Hematopoietic multipotent progenitor cell treated with erythropoietin and hydrocortisone succinate and interleukin-3 and kit ligand, for 15 days (in vitro differentiated cells): ENCODE measurements around the gene MCTP2.
"Not testable (repeated sequence)": the region's sequence is repeated elsewhere in the genome, so short reads cannot be mapped to it uniquely, and the experiment has no call there.

ENCODE experiments used
- DNase-seq: peaks from one replicate; pipeline ENCODE4 v3.0.0-alpha.2; 2015; ENCODE audit warnings: low spot score

The MCTP2 gene

DNA sequence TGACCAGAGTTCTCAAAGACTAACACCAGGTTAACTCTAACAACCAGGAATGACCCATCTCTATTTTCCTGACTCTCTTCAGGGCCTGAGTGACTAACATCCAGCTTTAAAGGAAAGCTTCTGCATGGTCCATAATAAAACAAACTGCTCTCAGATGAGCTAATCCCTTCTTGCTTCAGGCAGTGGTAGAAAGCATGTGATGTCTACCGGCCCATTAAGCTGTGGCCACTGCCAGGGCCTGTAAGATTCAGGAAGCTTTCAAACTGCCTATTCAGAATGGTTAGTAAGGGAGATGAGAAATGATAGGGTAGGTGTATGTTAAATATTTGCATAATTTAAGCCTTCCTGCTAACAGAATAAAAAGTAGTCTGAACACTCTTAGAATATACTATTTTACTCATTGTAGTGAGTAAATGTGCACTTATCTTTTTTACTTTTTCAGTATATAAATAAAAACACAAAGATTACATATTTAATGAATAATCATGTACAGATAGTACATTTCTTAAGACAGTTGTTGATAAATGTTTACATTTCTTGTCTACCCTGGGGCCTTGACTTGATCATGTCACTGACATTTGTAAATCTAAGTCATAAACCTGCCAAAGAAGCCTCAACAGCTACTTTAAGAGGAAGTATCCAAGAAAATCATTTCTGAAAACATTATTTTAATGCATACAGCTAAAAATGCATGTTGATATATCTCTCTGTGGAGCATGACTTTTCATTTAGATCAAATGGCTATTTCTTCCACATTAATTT, 222.0 kb downstream of the MCTP2 start:
- DNase-seq = no peak

DNA sequence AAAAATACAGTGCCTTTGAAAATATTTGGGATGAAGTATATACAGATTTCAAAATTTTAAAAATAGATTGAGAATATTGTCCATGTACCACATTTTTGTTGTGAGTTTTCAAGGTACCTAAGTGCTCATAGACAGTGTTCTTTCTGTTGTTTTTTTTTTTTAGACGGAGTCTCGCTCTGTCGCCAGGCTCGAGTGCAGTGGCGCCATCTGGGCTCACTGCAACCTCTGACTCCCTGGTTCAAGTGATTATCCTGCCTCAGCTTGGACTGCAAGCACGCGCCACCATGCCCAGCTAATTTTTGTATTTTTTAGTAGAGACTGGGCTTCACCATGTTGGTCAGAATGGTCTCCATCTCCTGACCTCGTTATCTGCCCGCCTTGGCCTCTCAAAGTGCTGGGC, 223.9 kb downstream of the MCTP2 start:
- DNase-seq = no peak

DNA sequence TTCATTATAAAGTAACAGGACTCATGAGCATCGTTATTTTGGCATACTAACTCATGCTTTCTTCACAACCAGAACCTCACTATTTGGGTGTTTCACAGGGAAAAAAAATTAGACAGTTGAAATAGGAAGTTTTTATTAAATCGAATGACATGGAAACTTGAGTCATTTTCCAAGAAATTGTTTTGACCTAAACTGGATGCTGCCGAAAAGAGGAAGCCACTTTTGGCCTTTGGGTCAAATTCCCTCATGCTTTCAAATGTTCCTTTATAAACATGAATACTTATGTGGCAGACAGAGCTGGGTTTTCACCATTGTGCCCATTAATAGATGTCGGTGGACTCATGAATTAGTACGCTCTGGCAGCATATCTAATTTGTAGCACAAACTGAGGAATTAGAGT, 224.9 kb downstream of the MCTP2 start:
- no peak for DNase-seq

DNA sequence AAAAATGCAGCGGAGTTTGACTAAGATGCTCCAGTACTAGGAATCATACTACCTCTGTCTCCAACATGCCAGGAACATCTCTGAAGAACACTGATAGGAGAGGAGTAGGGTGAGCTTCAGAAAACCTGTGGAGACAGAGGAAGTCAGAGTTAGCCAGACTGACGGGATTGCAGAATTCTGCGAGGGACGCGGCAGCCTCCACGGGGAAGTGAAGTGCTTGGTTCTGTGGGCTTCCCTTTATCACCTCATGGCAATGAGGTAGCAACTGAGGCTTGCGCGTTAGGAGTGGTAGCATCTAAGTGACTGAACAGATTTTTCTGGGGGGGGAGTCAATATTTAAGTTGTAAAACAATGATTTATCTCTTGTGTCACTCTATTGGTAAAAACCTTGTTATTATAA, 226.3 kb downstream of the MCTP2 start:
- no peak for DNase-seq

DNA sequence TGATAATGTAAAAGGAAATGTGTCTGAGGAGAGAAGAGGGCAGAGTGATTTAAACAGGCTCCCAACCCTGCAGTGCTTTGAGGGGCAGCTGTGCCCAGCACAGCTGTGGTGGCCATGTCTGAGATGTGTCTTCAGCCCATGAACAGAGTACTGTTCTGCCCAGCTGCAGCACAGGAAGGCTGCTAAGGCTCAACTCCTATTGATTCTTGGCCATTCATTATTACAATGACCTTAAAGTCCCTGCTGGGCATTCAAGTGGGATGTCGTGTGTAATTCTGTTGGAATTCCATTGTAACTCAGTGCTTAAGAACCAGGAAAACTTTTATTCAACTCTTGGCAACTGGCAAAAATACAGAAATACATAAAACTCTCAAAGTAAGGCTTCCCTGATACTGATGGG, 229.3 kb downstream of the MCTP2 start:
- no peak for DNase-seq

DNA sequence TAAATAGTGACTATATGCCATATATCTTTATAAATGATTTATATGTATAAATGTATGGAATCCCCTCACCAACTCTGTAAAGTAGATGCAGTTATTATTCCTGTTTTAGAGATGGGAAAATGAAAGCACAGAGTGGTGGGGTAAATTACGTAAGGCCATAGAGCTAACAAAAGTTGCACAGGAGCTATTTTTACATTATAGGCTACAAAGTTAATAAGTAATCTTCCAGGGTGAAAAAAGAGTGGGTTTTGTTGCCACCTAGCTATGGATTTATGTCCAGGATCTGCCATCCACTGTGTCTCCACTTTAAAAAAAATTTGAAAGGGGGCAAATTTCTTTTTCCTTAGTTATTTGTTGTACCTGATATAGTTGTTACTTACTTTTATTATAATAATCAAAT, 235.7 kb downstream of the MCTP2 start:
- DNase-seq = no peak

DNA sequence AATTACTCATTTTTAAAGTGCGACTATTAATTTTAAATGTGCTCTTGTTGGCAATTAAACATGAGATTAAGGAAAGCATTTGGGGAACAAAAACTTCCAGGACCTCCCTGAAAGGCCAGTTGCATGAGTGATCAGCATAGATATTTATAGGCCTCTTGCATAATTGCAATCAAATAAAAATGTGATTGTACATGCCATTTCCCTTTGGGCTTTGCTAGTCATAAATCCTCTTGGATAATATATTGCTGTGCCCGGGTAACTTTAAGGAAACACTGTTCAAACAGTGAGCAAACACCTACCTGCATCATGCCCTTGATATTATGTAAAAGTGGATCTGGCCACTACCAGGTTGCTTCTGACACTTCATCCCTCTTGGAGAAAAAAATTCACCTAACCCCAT, 239.1 kb downstream of the MCTP2 start:
- DNase-seq = no peak

DNA sequence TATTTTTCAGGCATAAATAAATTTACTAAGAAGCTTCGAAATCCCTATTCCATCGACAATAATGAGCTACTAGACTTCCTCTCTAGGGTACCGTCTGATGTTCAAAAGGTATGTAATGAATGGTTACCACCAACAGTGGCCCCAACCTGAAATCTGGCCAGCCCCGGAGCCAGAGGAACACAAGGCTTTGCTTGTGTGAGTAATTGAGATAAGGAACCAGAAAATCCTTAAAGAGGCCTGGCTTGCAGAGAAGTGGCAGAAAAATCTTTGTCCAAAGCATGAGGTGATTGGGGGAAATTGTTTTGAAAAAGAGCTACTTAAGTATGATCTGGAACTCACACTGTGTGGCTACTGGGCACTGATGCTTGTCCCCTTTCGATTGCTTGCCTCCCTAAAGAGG, 245.3 kb downstream of the MCTP2 start:
- no peak for DNase-seq

DNA sequence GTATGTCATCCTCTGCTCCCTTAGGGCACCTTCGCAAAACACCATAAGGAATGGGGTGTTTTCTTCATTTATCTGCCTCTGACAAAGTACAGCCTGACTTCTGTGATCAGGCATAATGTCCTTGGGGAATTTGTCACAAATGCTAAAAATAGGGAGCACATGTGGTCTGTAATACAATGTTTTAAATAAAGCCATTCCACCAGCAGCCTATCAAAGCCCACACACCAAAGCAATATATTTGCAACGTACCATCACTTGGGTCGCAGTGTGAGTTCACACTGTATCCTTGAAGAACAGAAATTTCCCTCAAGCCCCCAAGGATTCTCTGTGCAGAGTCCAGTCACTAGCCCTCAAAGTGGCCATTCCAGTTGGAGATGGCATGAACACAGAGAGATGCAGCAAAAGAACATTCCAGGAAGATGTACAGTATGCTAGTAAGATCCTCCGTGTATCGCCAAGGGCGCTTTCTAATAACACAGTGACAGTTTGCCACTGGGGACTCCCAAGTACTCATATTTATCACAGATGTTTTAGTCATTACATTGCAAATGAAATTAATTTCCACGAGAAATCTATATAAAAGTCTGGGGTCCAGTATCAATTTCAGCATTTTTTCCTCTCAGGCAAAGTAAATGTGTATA, 246.7 kb downstream of the MCTP2 start:
- no peak for DNase-seq

DNA sequence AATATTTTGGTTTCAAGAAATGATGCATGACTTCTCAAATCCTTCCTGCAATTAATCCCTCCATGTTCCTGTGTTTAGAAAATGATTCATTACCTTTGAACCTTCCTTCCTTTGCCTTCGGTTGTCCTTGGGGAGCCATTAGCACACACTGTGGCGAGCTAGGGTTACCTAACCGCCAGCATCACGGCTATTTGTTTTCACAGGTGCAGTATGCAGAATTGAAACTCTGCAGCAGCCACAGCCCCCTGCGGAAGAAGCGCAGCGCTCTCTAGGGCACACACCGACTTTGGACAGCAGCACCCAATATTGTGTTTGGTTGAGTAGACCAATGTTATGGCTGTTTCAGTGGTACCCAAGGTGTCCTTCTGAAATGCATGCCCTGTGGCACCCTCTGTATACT, 247.4 kb downstream of the MCTP2 start:
- no peak for DNase-seq

DNA sequence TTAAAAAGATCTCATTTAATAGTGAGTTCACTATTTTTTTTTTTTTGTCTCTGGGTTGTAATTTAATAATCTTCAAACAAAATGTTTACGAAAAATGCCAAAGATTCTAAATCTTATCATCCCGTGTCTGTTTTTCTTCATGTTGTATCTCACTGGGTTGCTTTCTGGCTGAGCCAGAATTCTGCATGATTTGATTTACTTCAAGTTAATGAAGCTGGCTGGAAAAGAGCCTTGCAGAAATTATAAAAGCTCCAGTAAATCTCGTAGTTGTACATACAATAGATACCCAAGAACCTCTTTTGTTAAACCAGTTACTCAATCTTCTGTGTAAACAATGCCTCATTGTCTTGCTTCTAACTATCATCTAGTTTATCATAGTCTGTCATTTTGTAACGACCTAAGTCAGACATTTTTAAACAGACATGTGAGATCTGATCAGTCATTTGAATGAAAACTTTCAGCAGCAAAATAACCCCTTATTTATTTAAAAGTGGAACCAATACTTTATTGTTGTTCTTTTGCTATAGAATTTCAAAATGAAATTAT, 249.0 kb downstream of the MCTP2 start:
- no peak for DNase-seq

DNA sequence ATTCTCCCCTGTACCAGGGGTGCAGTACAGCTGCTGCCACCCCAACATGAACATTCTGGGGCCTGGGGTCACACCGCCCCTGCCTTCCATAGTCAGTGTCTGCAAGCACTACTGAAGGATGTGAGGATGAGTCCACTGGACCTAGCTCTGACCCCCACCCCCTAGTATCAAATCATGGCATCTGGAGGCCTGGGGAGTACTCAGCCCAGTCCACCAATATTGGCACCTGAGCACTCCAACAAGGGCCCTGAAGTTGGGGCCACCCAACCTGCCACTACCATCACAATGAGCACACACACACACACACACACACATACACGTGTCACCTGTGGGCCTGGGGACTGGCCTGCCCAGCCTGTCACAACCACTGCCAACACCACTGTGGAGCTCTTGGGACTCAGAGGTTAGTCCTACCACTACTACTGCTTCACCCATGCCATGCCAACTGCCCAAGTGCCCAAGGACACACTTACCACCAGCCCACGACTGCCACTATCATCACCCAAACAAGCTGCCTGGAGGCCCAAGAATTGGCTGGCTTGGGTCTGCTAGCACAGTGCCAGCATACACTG, 253.9 kb downstream of the MCTP2 start:
- DNase-seq = no peak

DNA sequence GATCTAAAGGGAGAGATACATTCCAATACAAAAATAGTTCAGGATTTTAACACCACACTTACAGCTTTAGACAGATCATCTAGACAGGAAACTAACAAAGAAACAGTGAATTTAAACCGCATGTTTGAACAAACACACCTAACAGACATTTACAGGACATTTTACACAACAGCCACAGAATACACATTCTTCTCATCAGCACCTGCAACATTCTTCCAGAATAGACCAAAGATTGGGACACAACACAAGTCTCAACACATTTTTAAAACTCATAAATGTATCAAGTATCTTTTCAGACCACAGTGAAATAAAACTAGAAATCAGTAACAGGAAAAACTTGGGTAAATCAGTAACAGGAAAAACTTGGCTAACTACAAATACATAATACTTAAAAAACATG, 256.3 kb downstream of the MCTP2 start:
- DNase-seq = no peak

DNA sequence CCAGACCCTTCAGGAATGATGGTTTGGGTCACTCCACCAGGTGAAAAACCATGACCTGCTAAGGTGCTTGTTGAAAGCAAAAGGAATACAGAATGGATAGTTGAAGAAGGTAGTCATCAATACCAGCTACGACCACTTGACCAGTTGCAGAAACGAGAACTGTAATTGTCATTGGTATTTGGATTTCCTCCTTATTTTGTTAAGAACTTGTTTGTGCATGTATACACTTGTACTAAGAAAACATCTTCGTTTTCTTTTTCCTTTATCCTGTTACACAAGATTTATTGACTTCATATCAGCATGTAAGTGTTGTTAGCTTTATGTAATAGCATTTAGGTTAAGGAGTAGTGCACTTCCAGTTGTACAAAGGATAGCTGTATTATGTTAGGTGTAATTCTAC, 261.8 kb downstream of the MCTP2 start:
- no peak for DNase-seq

DNA sequence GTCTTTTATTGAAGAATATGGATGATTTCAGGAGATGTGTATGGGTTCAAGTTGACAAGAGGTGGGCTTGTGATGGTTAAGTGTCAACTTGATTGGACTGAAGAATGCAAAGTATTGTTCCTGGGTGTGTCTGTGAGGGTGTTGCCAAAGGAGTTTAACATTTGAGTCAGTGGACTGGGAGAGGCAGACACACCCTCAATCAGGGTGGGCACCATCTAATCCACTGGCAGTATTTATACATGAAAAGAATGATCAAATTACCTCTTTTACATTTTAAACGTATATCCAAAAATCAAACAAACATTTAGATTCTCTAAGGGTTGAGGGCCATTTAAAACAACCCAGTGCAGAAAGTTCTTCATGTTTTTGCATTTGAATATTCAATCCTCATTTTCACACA, 262.2 kb downstream of the MCTP2 start:
- DNase-seq = not testable (repeated sequence)

DNA sequence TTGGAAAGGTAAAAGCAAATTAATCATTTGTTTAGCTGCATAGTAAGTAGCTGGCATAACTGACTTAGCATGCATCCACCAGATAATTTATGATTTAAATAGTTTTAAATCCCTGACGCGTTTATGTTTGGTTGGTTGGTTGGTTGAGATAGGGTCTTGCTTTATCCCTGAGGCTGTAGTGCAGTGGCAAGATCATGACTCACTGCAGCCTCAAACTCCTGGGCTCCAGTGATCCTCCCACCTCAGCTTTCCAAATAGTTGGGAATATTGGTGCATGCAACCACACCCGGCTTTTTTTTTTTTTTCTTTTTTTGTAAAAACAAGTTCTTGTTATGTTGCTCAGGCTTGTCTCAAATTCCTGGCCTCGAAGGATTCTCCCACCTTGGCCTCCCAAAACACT, 263.4 kb downstream of the MCTP2 start:
- DNase-seq = no peak

DNA sequence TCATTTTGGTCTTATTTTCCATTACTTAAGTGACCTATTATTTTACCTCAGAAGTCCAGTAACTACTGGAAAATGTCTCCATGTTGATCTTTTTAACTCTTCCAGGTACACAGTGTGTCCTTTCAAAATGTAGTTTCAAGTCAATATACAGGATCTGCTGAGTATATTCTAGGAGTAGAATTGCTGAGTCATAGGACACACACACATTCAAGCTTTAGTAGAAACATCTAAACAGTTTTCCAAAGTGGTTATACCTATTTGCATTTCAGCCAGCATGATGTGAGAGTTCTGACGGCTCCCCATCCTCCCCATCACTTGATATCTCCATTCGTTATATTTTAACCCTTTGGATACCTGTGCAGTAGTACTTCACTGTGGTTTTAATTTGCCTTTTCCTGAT, 271.9 kb downstream of the MCTP2 start:
- DNase-seq = no peak

DNA sequence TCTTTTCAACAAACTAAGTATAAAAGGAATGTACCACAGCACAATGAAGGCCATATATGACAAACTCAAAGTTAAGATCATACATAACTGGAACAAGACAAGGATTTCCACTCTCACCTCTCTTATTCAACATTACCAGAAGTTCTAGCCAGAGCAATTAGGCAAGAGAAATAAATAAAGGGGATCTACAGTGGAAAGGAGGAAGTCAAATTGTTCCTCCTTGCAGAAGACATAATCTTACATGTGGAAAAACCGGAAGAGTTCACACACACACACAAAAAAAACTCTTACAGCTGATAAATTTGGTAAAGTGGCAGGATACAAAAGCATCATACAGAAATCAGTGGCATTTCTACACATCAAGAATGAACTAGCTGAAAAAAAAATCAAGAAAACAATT, 277.9 kb downstream of the MCTP2 start:
- no peak for DNase-seq

DNA sequence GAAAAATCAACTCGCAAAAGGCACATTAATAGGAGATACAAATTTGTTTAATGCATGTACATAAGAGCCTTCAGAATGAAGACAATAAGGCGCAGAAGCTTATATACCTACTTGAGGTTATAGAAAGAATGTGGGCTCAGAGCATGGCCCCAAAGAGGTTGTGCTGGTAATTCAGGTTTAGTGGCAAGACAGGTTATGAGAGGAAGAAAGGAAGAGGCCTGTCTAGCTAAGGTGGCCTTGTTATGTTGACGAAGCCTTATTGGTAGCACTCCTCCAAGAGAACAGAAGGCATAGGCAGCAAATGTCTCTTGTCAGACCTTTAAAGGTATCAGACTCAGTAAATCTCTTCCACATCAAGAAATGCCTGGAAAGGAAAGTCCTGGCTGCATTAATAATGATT, 290.8 kb downstream of the MCTP2 start:
- no peak for DNase-seq

DNA sequence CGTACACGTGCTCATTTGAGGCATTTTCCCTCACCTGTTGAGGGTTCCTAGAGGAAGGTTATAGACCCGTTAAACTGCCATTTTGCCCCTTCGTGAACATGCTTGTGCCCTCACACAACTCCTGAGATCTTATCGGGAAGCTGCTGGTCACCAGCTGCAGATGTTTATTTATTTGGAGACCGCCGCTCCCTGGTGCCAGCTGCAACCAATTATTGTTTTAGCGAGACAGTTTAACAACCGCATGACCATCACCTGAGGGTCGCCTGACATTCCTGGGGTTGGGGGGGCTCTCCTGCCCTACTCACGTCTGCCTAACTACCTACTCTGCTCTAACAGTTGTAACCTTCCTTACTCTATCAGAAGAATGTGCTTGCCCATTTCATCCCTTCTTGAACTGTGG, 292.5 kb downstream of the MCTP2 start:
- no peak for DNase-seq

DNA sequence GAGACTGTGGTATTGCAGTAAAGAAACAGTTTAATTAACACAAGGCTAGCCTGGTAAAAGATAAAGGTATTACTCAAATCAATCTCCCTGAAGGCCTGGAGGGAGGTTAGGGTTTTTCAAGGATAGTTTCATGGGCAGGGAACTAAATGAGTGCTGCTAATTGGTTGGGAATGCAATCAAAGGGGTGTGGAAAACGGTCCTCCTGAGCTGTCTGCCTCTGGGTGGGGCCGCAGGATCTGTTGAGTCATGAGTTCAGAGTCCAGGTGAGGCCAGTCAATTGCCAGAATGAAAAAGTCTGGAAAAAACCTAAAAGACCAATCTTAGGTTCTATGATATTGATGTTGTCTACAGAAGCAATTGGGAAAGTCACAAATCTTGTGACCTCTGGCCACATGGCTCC, 293.2 kb downstream of the MCTP2 start:
- DNase-seq = no peak

DNA sequence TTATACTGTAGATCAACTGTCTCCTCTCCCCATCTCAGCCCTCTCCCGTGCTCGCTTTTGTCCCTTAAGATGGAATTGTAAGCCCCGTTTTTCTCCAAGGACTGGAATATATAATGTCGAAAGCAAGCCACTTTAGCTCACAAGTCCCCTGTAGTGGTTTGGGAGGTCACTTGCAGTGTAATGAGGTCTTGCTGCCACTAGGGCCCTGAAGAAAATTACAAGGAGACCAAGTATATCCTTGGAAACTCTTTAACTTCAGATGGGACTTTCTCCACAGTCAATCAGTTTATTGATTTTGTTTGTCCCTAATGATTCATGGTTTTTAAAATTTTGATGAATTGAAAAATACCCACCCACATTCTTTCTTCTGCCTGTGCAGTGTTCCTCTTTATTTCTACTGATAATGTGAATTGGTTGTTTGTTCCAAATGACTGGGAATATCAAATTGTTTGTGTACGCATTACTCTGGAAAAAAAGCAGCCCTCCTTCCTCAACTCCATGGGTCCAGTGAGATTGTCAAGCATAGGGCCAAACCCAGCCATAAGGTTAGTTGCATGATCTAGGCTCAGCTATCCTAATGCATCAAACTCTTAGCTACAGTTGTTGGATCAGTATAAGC, 294.8 kb downstream of the MCTP2 start:
- DNase-seq = no peak

DNA sequence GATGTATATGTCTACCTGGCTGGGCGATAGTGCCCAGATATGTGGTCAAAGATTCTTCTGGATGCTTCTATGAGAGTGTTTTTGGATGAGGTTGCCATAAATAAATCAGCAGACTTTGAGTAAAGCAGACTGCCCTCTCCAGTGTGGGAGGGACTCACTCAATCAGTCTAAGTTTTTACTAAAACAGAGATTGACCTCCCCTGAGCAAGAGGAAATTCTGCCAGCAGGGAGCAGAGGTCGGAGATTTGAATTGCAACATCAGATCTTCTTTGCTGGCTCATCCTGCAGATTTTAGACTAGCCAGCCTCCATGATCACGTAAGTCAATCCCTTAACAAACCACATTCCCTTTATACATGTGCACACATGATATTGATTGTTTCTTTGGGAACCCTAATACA, 300.9 kb downstream of the MCTP2 start:
- no peak for DNase-seq
